Endothelial cell of hepatic sinusoid (primary cell): ENCODE results near the gene ZMYND8.
"Not testable (repeated sequence)": the region's sequence is repeated elsewhere in the genome, so short reads cannot be mapped to it uniquely, and the experiment has no call there.

Experiments used
- in situ Hi-C: cut with HindIII; loops from 2 replicates; pipeline ENCODE4 v1.10.0; 2017; ENCODE audit warnings: low sequenced_read_pairs

ZMYND8 gene

GRCh38 chr20:47215653-47216397 is 140.7 kb downstream of the ZMYND8 start:
- in situ Hi-C loops: no loop called here

GRCh38 chr20:47213966-47214365 is 142.5 kb downstream of the ZMYND8 start:
- in situ Hi-C loops: no loop called here

- in situ Hi-C loops: no loop called here
Observed at GRCh38 chr20:47212606-47213207, 143.8 kb downstream of the ZMYND8 start.

GRCh38 chr20:47211036-47211435 is 145.5 kb downstream of the ZMYND8 start:
- in situ Hi-C loops: no loop called here

GRCh38 chr20:47210470-47210869 is 146.0 kb downstream of the ZMYND8 start:
- in situ Hi-C loops: no loop called here

- in situ Hi-C loops: no loop called here
Observed at GRCh38 chr20:47209982-47210381, 146.5 kb downstream of the ZMYND8 start.

GRCh38 chr20:47208534-47209174 is 147.8 kb downstream of the ZMYND8 start:
- in situ Hi-C loops: no loop called here

GRCh38 chr20:47206962-47207641 is 149.4 kb downstream of the ZMYND8 start:
- in situ Hi-C loops: no loop called here

- in situ Hi-C loops: not testable (repeated sequence)
Observed at GRCh38 chr20:47206552-47206951, 149.9 kb downstream of the ZMYND8 start.

- in situ Hi-C loops: no loop called here
Observed at GRCh38 chr20:47205577-47206123, 150.8 kb downstream of the ZMYND8 start.

GRCh38 chr20:47204850-47205122 is 151.7 kb downstream of the ZMYND8 start:
- in situ Hi-C loops: not testable (repeated sequence)

GRCh38 chr20:47204008-47204849 is 152.3 kb downstream of the ZMYND8 start:
- in situ Hi-C loops: no loop called here

GRCh38 chr20:47202733-47203667 is 153.5 kb downstream of the ZMYND8 start:
- in situ Hi-C loops: no loop called here

GRCh38 chr20:47201074-47201730 is 155.3 kb downstream of the ZMYND8 start:
- in situ Hi-C loops: no loop called here

GRCh38 chr20:47198996-47199552 is 157.4 kb downstream of the ZMYND8 start:
- in situ Hi-C loops: no loop called here

GRCh38 chr20:47198254-47198671 is 158.2 kb downstream of the ZMYND8 start:
- in situ Hi-C loops: no loop called here

GRCh38 chr20:47196091-47197081 is 160.1 kb downstream of the ZMYND8 start:
- in situ Hi-C loops: no loop called here
